Measurements from ENCODE around the gene MAP4K1.

MAP4K1 gene

DNA sequence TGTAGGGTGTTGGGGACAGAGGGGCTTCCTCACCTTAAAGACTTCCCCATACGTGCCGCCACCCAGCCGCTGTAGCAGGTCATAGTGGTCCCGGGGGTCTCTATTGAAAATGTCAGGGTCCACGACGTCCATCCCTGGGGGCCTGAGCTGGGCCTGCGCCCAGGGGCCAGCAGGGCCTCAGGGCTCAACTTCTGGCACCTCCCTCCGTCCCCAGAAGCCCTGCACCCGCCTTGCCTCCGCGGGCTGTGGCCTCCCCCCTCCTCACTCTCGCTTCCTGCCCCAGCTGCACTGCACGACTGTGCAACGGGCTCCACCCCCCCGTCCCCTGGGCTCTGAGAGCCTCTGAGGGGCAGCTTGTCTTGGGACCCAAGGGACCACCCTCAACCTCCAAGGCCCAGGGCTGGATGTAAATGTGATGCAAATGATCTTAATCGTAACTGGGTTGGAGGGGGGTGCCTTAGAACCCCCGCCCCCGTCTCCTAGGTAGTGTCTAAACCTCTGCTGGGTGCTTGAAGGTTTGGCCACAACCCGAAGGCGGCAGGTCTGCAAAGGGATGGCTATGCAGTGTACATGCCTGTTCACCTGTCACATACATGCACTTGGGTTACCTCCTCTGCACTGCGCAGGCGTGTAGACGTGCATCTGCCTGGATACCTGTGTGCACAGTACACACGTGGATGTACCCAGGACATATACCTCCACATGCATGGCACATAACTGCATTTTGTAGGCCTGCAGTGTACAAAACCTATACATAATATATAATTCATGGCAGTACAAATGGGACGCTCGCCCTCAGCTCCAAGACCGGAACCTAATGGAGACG lies at the start of gene MAP4K1:
Gene MAP4K1 (minus strand): TSS at position 190 of the 826 bp plus-strand sequence. CDS start 58 bp downstream, at position 132.
- no peak for DNase-seq

GRCh38 chr19:38666663-38667511 lies 49.1 kb upstream of the MAP4K1 start:
- DNase-seq: no peak

DNA sequence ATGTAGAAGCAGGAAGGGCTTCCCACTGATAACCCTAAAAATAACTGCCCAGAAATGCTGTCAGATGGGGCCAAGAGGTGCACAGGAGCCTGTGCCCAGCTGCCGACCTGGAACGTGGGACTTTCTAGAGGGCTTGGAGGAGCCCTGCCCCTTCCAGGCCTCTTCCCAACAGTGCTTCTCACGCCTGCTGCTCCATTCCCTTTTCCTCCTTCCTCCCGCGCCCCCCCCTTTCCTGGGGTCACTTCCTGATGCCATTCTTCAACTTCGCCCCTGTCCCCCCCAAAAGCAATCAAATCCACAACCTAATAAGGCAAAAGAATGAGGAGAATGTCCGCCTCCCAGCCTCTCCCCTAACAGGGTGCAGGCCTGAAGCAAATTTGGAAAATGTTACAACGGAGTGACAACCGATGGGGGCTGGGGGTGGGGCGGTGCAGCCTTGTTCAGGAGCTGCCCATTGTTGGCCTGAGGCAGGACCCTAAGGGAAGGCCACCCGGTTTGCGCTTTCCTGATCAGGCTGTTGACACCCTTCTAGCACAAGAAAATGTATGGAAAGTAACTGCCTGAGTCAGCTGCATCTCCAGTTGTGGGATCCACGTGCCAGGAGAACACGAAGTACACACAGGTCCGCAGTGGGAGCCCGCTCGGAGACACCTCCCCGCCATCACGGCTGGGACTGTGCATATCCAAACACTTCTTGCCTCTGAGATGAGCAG lies 48.4 kb upstream of the MAP4K1 start:
- DNase-seq: no peak

- DNase-seq: no peak
Measured at GRCh38 chr19:38665219-38665931, 47.6 kb upstream of the MAP4K1 start.

DNA sequence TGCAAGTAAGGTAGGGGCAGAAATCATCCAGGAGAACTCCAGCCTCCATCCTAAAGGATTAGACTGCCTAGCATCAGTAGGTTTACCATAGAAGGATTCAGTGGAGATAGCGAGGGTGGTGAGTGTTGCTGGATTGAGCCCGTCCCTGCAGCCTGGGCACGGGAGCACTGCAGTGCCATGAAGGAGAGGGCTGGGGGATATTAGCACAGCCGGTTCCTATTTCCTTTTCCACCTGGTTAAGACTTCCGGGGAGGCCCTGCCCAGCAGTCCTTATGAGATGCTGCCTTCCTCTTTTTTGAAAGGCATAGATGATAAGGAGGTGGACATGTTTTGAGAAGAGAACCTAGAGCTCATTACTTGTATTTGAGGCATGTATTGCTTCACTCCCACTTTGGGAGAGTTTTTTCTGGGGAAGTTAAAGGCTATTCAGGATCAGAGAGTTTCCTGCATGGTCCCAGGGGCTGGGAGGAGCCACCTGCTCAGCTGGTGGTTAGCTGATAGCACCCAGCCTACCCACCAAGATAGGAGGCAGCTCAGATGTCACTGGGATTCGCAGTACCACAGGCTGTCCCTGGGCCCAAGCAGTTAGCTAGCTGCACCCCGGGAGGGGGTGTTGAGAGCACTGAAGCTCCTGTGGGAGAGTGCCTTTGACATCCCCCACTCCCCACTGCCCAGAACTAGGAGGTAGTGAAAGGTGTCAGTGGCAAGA lies 46.9 kb upstream of the MAP4K1 start:
- no peak for DNase-seq

- no peak for DNase-seq
Measured at GRCh38 chr19:38663957-38664502, 46.3 kb upstream of the MAP4K1 start.

- DNase-seq: no peak
Measured at GRCh38 chr19:38663156-38663651, 45.5 kb upstream of the MAP4K1 start.

GRCh38 chr19:38662537-38663155 lies 44.9 kb upstream of the MAP4K1 start:
- no peak for DNase-seq

DNA sequence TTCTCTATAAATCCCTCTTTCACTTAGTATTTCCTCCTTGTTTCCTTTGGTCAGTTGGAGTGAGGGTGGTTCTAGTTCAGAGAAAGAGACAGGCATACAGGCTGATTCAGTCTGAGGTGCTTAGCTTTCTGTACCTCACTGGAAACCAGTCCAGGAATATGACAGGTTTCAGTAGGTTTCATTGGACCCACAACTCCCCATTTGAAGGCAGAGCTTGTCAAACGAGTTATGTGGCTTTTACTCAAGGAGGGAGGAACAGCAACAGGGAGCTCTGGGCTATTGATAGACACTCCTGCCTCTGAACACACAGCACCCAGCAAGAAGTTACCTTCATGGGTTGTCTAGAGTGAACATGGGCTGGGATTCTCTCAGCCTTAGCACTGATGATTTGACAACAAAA lies 44.2 kb upstream of the MAP4K1 start:
- DNase-seq: no peak

GRCh38 chr19:38661136-38661535 lies 43.4 kb upstream of the MAP4K1 start:
- DNase-seq: no peak

GRCh38 chr19:38660724-38661123 lies 43.0 kb upstream of the MAP4K1 start:
- DNase-seq: no peak

- DNase-seq: peak; percentile 95 to 98
Measured at GRCh38 chr19:38658462-38659306, 40.9 kb upstream of the MAP4K1 start.

DNA sequence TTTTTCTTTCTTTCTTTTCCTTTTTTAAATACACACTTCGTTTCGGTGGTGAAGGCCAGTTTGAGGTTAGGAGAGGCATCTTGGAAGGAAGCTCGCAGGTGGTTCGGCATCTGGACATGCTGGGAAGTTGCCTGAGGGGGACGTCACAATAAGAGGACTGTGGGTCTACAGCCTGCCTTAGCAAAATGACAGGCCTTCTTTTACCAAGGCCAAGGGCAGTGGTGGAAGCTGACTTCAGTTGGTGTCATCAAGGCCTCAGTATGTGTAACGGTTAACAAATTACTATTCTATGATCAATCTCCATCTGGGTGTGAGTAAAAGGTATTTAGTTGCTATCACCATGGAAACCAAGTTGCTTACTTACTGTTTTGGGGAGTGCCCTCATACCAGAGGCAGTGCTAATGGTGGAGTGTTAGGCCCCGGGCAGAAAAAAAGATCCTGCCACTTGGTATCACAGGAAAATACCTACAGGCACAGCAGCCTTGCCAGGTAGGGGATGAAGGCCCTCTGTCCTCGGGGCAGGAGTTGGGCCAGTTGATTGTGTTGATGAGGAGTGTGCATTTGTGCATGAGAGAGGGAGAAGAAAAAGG lies 40.0 kb upstream of the MAP4K1 start:
- no peak for DNase-seq

DNA sequence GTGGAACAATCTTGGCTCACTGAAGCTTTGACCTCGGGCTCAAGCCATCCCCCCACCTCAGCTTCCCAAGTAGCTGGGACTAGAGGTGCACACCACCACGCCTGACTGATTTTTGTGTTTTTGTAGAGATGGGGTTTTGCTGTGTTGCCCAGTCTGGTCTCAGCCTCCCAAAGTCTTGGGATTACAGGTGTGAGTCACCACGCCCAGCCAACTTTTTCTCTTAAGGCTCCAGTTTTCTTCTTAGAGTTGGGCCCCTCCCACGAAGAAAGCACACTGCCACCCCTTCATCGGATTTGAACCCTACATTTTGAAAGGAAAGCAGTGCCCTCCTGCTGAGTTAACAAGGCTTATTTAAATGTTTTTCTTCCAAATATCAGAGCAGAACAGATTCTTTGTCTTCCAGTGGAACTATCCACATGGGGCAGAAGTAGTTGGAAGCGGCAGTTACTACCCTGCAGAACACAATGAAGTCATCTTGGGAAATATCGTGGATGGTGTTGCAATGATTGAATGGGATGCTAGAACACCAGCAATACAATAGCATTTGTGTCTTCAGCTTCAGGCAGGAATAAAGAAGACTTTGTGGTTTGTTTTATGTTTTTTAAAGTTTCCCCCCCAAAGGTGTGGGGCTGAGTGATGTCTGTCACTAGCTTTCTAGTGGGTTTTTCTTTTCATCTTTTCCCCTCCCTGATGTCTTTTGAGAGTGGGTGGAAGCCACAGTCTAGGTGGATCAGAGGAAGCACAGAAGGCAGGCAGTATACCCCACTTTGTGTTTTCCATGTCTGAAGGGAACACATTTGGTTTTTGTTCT lies 38.6 kb upstream of the MAP4K1 start:
- DNase-seq: no peak

GRCh38 chr19:38655148-38655824 lies 37.5 kb upstream of the MAP4K1 start:
- no peak for DNase-seq

DNA sequence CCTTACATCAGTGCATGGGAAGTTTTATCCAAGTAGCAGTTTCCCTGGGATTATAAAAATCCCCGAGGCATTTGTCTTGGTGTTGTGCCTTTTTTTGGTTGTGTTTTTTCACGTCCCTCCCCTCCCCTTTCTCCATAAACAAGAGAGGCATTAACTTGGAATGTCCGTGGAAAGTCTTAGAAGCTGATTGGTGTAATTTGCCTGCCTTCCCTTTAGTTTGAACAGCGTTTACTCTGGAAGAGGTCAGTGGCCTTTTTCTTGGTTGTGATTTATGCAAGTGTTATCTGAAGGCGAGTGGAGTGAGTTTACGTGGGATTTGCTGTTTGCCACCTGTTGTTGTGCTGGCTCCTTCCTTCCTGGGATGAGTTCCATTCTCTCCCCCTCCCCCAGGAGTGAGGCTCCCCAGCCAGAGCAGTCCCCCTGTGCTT lies 36.9 kb upstream of the MAP4K1 start:
- DNase-seq: no peak

GRCh38 chr19:38653028-38653571 lies 35.3 kb upstream of the MAP4K1 start:
- peak; percentile 77 to 91 for DNase-seq
